ENCODE data around the gene RALGAPA1. TPM values are rescaled to one million over a fixed set of nuclear protein-coding genes. Genes with fewer than 3 reads are reported as not detected.

The RALGAPA1 gene
- polyA plus RNA-seq, 1 donor from 2014 or later, result 73.3 TPM

- Histone ChIP-seq H3K27me3 (ENCODE audit: insufficient read depth, low read depth, low read length) (no peaks in the 10 kb centered on the region), H2AFZ (ENCODE audit: low read depth, low read length) (no peak overlapping the region), H4K20me1 (ENCODE audit: insufficient read depth) (no peaks in the 10 kb centered on the region), H3K9ac (ENCODE audit: low read length) (no peak overlapping the region), H3K79me2 (replicated peaks; ENCODE audit: insufficient read depth, low read length) (no peaks in the 10 kb centered on the region), H3K4me2 (ENCODE audit: low read length) (no peak overlapping the region), H3K27ac (ENCODE audit: low read length) (no peak overlapping the region), H3K36me3 (ENCODE audit: insufficient read depth, low read length) (no peaks in the 10 kb centered on the region), H3K4me3 (ENCODE audit: low read length) (no peak overlapping the region), H3F3A (ENCODE audit: insufficient read depth, low read length, poor library complexity, severe bottlenecking) (no peaks in the 10 kb centered on the region), H3K9me3 (ENCODE audit: low read length) (peaks cover 4% of the 10 kb centered on the region), H3K9me2 (ENCODE audit: insufficient read depth, low read length) (no peaks in the 10 kb centered on the region)
- no peak for TF ChIP-seq TAF1 (IDR thresholded peaks at IDR 0.05; ENCODE audit: low read depth)
- TF ChIP-seq RAD21 (conservative IDR thresholded peaks at IDR 0.05), result no peak
- no peak for TF ChIP-seq SMC3 (conservative IDR thresholded peaks at IDR 0.05; ENCODE audit: poor library complexity)
- TF ChIP-seq CTCF (IDR thresholded peaks at IDR 0.05; ENCODE audit: poor library complexity, severe bottlenecking), result no peak
- TF ChIP-seq REST (IDR thresholded peaks at IDR 0.05; ENCODE audit: borderline replicate concordance), result no peak
- no peak for TF ChIP-seq POLR2AphosphoS5 (IDR thresholded peaks at IDR 0.05)
- no peak for TF ChIP-seq EZH2 (IDR thresholded peaks at IDR 0.05; ENCODE audit: borderline replicate concordance, insufficient read depth, low read length, poor library complexity, severe bottlenecking)
- no peak for TF ChIP-seq EP300 (conservative IDR thresholded peaks at IDR 0.05; ENCODE audit: poor library complexity, severe bottlenecking)
- TF ChIP-seq MXI1 (conservative IDR thresholded peaks at IDR 0.05; ENCODE audit: poor library complexity, severe bottlenecking), result no peak
Measured at GRCh38 chr14:35504260-35504659, 304.8 kb downstream of the RALGAPA1 start.

DNA sequence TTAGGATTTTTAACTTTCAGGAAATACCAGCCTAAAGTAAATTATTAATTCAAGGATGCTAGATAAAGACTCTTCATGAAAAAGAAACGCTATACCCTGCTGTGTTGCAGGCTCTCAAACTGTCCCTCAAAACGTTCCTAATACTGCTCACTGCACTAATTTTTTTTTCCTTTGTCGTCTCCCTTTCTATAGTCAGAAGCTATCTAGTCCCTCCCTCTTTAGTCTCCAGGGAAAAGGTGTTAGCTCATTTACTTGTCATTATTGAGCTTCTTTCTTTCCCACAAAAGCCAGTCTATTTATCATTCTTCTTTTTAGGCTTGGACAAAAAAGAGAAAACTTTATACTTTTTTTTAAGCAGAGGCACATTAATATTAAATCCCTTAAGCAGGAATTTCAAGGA, 305.4 kb downstream of the RALGAPA1 start:
- no peaks in the 10 kb centered on the region for H3F3A ChIP-seq (ENCODE audit: insufficient read depth, low read length, poor library complexity, severe bottlenecking)
- H4K20me1 ChIP-seq (ENCODE audit: insufficient read depth), result no peaks in the 10 kb centered on the region
- H3K9ac ChIP-seq (ENCODE audit: low read length), result no peak overlapping the region
- no peaks in the 10 kb centered on the region for H3K79me2 ChIP-seq (replicated peaks; ENCODE audit: insufficient read depth, low read length)
- no peak overlapping the region for H3K27ac ChIP-seq (ENCODE audit: low read length)
- no peaks in the 10 kb centered on the region for H3K27me3 ChIP-seq (ENCODE audit: insufficient read depth, low read depth, low read length)
- H3K4me2 ChIP-seq (ENCODE audit: low read length), result no peak overlapping the region
- peaks cover 4% of the 10 kb centered on the region for H3K9me3 ChIP-seq (ENCODE audit: low read length)
- H2AFZ ChIP-seq (ENCODE audit: low read depth, low read length), result no peak overlapping the region
- H3K4me3 ChIP-seq (ENCODE audit: low read length), result no peak overlapping the region
- no peaks in the 10 kb centered on the region for H3K36me3 ChIP-seq (ENCODE audit: insufficient read depth, low read length)
- no peak for TF ChIP-seq POLR2AphosphoS5 (IDR thresholded peaks at IDR 0.05)
- no peak for TF ChIP-seq EZH2 (IDR thresholded peaks at IDR 0.05; ENCODE audit: borderline replicate concordance, insufficient read depth, low read length, poor library complexity, severe bottlenecking)
- no peak for TF ChIP-seq RAD21 (conservative IDR thresholded peaks at IDR 0.05)
- TF ChIP-seq CTCF (IDR thresholded peaks at IDR 0.05; ENCODE audit: poor library complexity, severe bottlenecking), result no peak
- no peak for TF ChIP-seq SMC3 (conservative IDR thresholded peaks at IDR 0.05; ENCODE audit: poor library complexity)
- TF ChIP-seq TAF1 (IDR thresholded peaks at IDR 0.05; ENCODE audit: low read depth), result no peak
- no peak for TF ChIP-seq EP300 (conservative IDR thresholded peaks at IDR 0.05; ENCODE audit: poor library complexity, severe bottlenecking)
- TF ChIP-seq MXI1 (conservative IDR thresholded peaks at IDR 0.05; ENCODE audit: poor library complexity, severe bottlenecking), result no peak
- TF ChIP-seq REST (IDR thresholded peaks at IDR 0.05; ENCODE audit: borderline replicate concordance), result no peak
- no peaks in the 10 kb centered on the region for H3K9me2 ChIP-seq (ENCODE audit: insufficient read depth, low read length)

Measured in neural cell (in vitro differentiated cells).